Spleen (tissue), 11 donors: ENCODE data around the gene FOS. TPM values are rescaled to one million over a fixed set of nuclear protein-coding genes. Genes with fewer than 3 reads are reported as not detected.

Source experiments
- DNase-seq: peaks from one replicate; pipeline ENCODE4 v3.0.0-alpha.2; 2020
- H3K27ac ChIP-seq, 8 donors: fragments of 200-600 bp; sonication (generic) in 7 of 8; 1 replicate in 4 of 8; 2 replicates in 4 of 8; pipeline versions ENCODE4 v1.5.0 to v1.8.0; 2016 to 2021; ENCODE audit warnings: inconsistent platforms in 4 of 8, mild to moderate bottlenecking in 4 of 8, moderate library complexity in 1 of 8
- H3K27me3 ChIP-seq, 7 donors: fragments of 200-600 bp; sonication (generic) in 6 of 7; replicated peaks in 1 of 7; 1 replicate in 4 of 7; 2 replicates in 3 of 7; pipeline versions ENCODE4 v1.5.0 to v1.8.0; 2016 to 2021; ENCODE audit warnings: inconsistent platforms in 3 of 7, mild to moderate bottlenecking in 1 of 7
- H3K36me3 ChIP-seq, 6 donors: fragments of 200-600 bp; sonication (generic) in 5 of 6; 1 replicate in 4 of 6; 2 replicates in 2 of 6; pipeline versions ENCODE4 v1.5.0 to v1.8.0; 2016 to 2021; ENCODE audit warnings: inconsistent platforms in 2 of 6
- H3K4me1 ChIP-seq, 6 donors: fragments of 200-600 bp; sonication (generic) in 5 of 6; 1 replicate in 3 of 6; 2 replicates in 3 of 6; pipeline versions ENCODE4 v1.5.0 to v1.8.0; 2016 to 2021; ENCODE audit warnings: inconsistent platforms in 3 of 6
- H3K4me3 ChIP-seq, 8 donors: fragments of 200-600 bp; sonication (generic) in 7 of 8; 1 replicate in 4 of 8; 2 replicates in 4 of 8; pipeline versions ENCODE4 v1.5.0 to v1.8.0; 2016 to 2021; ENCODE audit warnings: inconsistent platforms in 4 of 8, mild to moderate bottlenecking in 4 of 8, moderate library complexity in 2 of 8
- H3K9me3 ChIP-seq, 8 donors: fragments of 200-600 bp; sonication (generic) in 7 of 8; 1 replicate in 4 of 8; 2 replicates in 4 of 8; pipeline versions ENCODE4 v1.5.0 to v1.8.0; 2016 to 2021; ENCODE audit warnings: inconsistent platforms in 4 of 8
- CTCF ChIP-seq, 11 experiments: fragments of 200-600 bp in 7 of 11; fragments of 450-650 bp in 4 of 11; sonication (generic) in 4 of 11; IDR thresholded peaks in 8 of 11; conservative IDR thresholded peaks in 3 of 11; 1 replicate in 7 of 11; 2 replicates in 4 of 11; pipeline versions ENCODE4 v1.4.0 to v1.8.0; 2016 to 2021; ENCODE audit warnings: antibody characterized with exemption in 11 of 11, inconsistent platforms in 4 of 11, mild to moderate bottlenecking in 1 of 11
- POLR2A ChIP-seq, 3 donors: fragments of 450-650 bp; IDR thresholded peaks; one replicate each; pipeline ENCODE4 v1.5.1; 2017; ENCODE audit warnings: antibody characterized with exemption in 3 of 3, mild to moderate bottlenecking in 1 of 3
- POLR2AphosphoS5 ChIP-seq, 3 donors: sonication (generic); formaldehyde crosslinking; IDR thresholded peaks; one replicate each; pipeline ENCODE4 v1.5.1; 2017; ENCODE audit warnings: antibody characterized with exemption in 3 of 3
- WGBS, 5 donors: extraction: QIAGEN DNeasy Blood & Tissue Kit in 3 of 5; methylation state at CpG; one replicate each; pipeline versions ENCODE4 v1.1.5 to v1.1.7; 2013 to 2018; 5-methylcytosine and 5-hydroxymethylcytosine counted together
- intact Hi-C: fragments of 100-400 bp; cut with DNase I; formaldehyde crosslinking; loops from one replicate; pipeline ENCODE4 v1.15.0; 2023; ENCODE audit warnings: low total_unique reads
- polyA plus RNA-seq, 3 donors: library from polyadenylated mRNA; stranded (reverse); fragments of 200-250 nt; gene quantifications; one replicate each; pipeline ENCODE4 v1.2.1, GENCODE V29; 2013
- total RNA-seq, 7 donors: library from RNA; depleted of rRNA in 3 of 7; stranded (reverse); fragments of >200 nt in 3 of 7; fragmentation: NEBNext Ultra II Directional in 4 of 7; extraction: Animal tissue kit (Norgen Biotek cat#: 25700) in 4 of 7; gene quantifications; one replicate each; pipeline versions ENCODE4 v1.1.0 to v1.2.1, GENCODE V29; 2016 to 2021
- donor health status: healthy with polysubstance abuse.
- donor health status: DM: no; HTN: no; CAD: no; lungs with moderate emphysema.
- donor health status: DM: no; HTN: no; CAD: no.
- donor health status: Bipolar disorder and iron deficiency.
- donor health status: healthy.
- donor health status: DM: no; HTN: no; CAD: no.
- donor health status: DM: yes; HTN: yes; CAD: no.

The FOS gene
- total and polyA plus RNA-seq, 10 donors: 18.8 to 414 (median 116) TPM

- no peaks in the 10 kb centered on the region for H3K9me3 ChIP-seq
- intact Hi-C loops: loop anchor here (10.0 kb wide), 1 partner anchor 254 kb away; no protein-coding TSS in a partner anchor
- H3K36me3 ChIP-seq: no peaks in the 10 kb centered on the region
- peak overlapping the region in 7 of 8 donors; percentile 30 to 76 (median 62) for H3K27ac ChIP-seq
- H3K27me3 ChIP-seq: no peaks in the 10 kb centered on the region
- no peak overlapping the region for H3K4me3 ChIP-seq
- TF ChIP-seq POLR2AphosphoS5 (IDR thresholded peaks at IDR 0.05): peak; percentile 54 to 68 (median 61)
- TF ChIP-seq CTCF (IDR thresholded peaks at IDR 0.05 in 8 of 11, conservative IDR thresholded peaks at IDR 0.05 in 3 of 11): no peak
- no peak for DNase-seq
- 49 to 58% (median 56%) methylated on average over 13 of the region's 13 CpGs for WGBS, 5 donors
- H3K4me1 ChIP-seq: peaks cover 7 to 73% (median 29%) of the 10 kb centered on the region in 6 donors
These were observed 31.9 kb downstream of the FOS start for GRCh38 chr14:75310295-75311111.

- no peaks in the 10 kb centered on the region for H3K9me3 ChIP-seq
- 67 to 87% (median 77%) methylated on average over 4 of the region's 4 CpGs for WGBS, 5 donors
- peaks cover 7 to 77% (median 31%) of the 10 kb centered on the region in 6 donors for H3K4me1 ChIP-seq
- no peak overlapping the region for H3K4me3 ChIP-seq
- no peaks in the 10 kb centered on the region for H3K27me3 ChIP-seq
- TF ChIP-seq CTCF (IDR thresholded peaks at IDR 0.05 in 8 of 11, conservative IDR thresholded peaks at IDR 0.05 in 3 of 11) (no peak), POLR2AphosphoS5 (IDR thresholded peaks at IDR 0.05) (no peak), POLR2A (IDR thresholded peaks at IDR 0.05) (no peak)
- H3K36me3 ChIP-seq: no peaks in the 10 kb centered on the region
- DNase-seq: no peak
- intact Hi-C loops: loop anchor here (10.0 kb wide), 1 partner anchor 253 kb away; no protein-coding TSS in a partner anchor
- peak overlapping the region in 4 of 8 donors; percentile 61 to 76 (median 62) for H3K27ac ChIP-seq
These were observed 32.7 kb downstream of the FOS start for GRCh38 chr14:75311356-75311755.

GRCh38 chr14:75312341-75312740 lies 33.7 kb downstream of the FOS start:
- Histone ChIP-seq H3K36me3 (no peaks in the 10 kb centered on the region), H3K4me3 (no peak overlapping the region), H3K4me1 (peaks cover 7 to 73% (median 31%) of the 10 kb centered on the region in 6 donors), H3K27ac (peak overlapping the region in 3 of 8 donors; percentile 60 to 76 (median 63)), H3K27me3 (no peaks in the 10 kb centered on the region), H3K9me3 (no peaks in the 10 kb centered on the region)
- DNase-seq: no peak
- WGBS, 5 donors: 60 to 87% (median 78%) methylated on average over 4 of the region's 4 CpGs
- no peak for TF ChIP-seq POLR2A (IDR thresholded peaks at IDR 0.05)
- no peak for TF ChIP-seq CTCF (IDR thresholded peaks at IDR 0.05 in 8 of 11, conservative IDR thresholded peaks at IDR 0.05 in 3 of 11)
- TF ChIP-seq POLR2AphosphoS5 (IDR thresholded peaks at IDR 0.05): no peak
- intact Hi-C loops: loop anchor here (10.0 kb wide), 1 partner anchor 252 kb away; no protein-coding TSS in a partner anchor

GRCh38 chr14:75313294-75313693 lies 34.7 kb downstream of the FOS start:
- H3K4me3 ChIP-seq: no peak overlapping the region
- no peaks in the 10 kb centered on the region for H3K9me3 ChIP-seq
- H3K4me1 ChIP-seq: peaks cover 7 to 68% (median 27%) of the 10 kb centered on the region in 6 donors
- 85 to 92% (median 88%) methylated on average over 5 of the region's 5 CpGs for WGBS, 5 donors
- no peaks in the 10 kb centered on the region for H3K36me3 ChIP-seq
- H3K27me3 ChIP-seq: no peaks in the 10 kb centered on the region
- no peak for DNase-seq
- H3K27ac ChIP-seq: peak overlapping the region in 4 of 8 donors; percentile 9 to 76 (median 62)
- intact Hi-C loops: loop anchor here (10.0 kb wide), 1 partner anchor 252 kb away; no protein-coding TSS in a partner anchor
- no peak for TF ChIP-seq POLR2A (IDR thresholded peaks at IDR 0.05)
- TF ChIP-seq POLR2AphosphoS5 (IDR thresholded peaks at IDR 0.05): no peak
- TF ChIP-seq CTCF (IDR thresholded peaks at IDR 0.05 in 8 of 11, conservative IDR thresholded peaks at IDR 0.05 in 3 of 11): no peak
